ENCODE measurements around the gene TUT1.
"Not testable (repeated sequence)": the region's sequence is repeated elsewhere in the genome, so short reads cannot be mapped to it uniquely, and the experiment has no call there.

Gene TUT1

GRCh38 chr11:62555464-62556107 lies 35.7 kb downstream of the TUT1 start:
- DNase-seq, result peak; percentile 46

GRCh38 chr11:62554387-62555167 lies 36.7 kb downstream of the TUT1 start:
- DNase-seq, result no peak

- peak; percentile 9 for DNase-seq
These were observed 37.4 kb downstream of the TUT1 start for GRCh38 chr11:62553839-62554361.

- peak; percentile 14 for DNase-seq
These were observed 38.1 kb downstream of the TUT1 start for GRCh38 chr11:62553080-62553838.

- DNase-seq, result no peak
These were observed 38.7 kb downstream of the TUT1 start for GRCh38 chr11:62552485-62553079.

- not testable (repeated sequence) for DNase-seq
These were observed 40.8 kb downstream of the TUT1 start for GRCh38 chr11:62550478-62550877.

- DNase-seq, result no peak
These were observed 42.6 kb downstream of the TUT1 start for GRCh38 chr11:62548545-62549335.

GRCh38 chr11:62547691-62548281 lies 43.5 kb downstream of the TUT1 start:
- no peak for DNase-seq

- DNase-seq, result no peak
These were observed 44.2 kb downstream of the TUT1 start for GRCh38 chr11:62546929-62547625.

- DNase-seq, result peak; percentile 33
These were observed 44.9 kb downstream of the TUT1 start, which contains the start of gene AHNAK for GRCh38 chr11:62546244-62546928. Gene AHNAK, minus strand, starts transcription at chr11:62546806. Its CDS starts 10,708 bp downstream, at chr11:62536098.

- peak; percentile 36 for DNase-seq
These were observed 45.7 kb downstream of the TUT1 start for GRCh38 chr11:62545437-62546243.

- DNase-seq, result peak; percentile 9
These were observed 46.5 kb downstream of the TUT1 start for GRCh38 chr11:62544581-62545436.

- DNase-seq, result no peak
These were observed 47.5 kb downstream of the TUT1 start for GRCh38 chr11:62543680-62544444.

- DNase-seq, result peak; percentile 65
These were observed 48.4 kb downstream of the TUT1 start for GRCh38 chr11:62542750-62543567.

- DNase-seq, result no peak
These were observed 49.1 kb downstream of the TUT1 start for GRCh38 chr11:62542111-62542745.
